Dedifferentiated amniotic fluid mesenchymal stem cell (primary cell): ENCODE measurements around the gene PRSS27.
"Not testable (repeated sequence)": the region's sequence is repeated elsewhere in the genome, so short reads cannot be mapped to it uniquely, and the experiment has no call there.

Experiments used
- DNase-seq: peaks from one replicate; pipeline ENCODE4 v3.0.0-alpha.2; 2016; ENCODE audit errors: extremely low spot score

PRSS27 gene

GRCh38 chr16:2673066-2673999 is 46.7 kb downstream of the PRSS27 start:
- peak; percentile 91 for DNase-seq

- DNase-seq = no peak
These were observed 48.3 kb downstream of the PRSS27 start for GRCh38 chr16:2671741-2672140.

- DNase-seq = not testable (repeated sequence)
These were observed 48.8 kb downstream of the PRSS27 start for GRCh38 chr16:2671193-2671592.

- not testable (repeated sequence) for DNase-seq
These were observed 50.0 kb downstream of the PRSS27 start for GRCh38 chr16:2670017-2670416.

GRCh38 chr16:2669587-2669986 is 50.4 kb downstream of the PRSS27 start:
- not testable (repeated sequence) for DNase-seq

- not testable (repeated sequence) for DNase-seq
These were observed 53.4 kb downstream of the PRSS27 start for GRCh38 chr16:2666671-2667070.

- DNase-seq = no peak
These were observed 55.4 kb downstream of the PRSS27 start for GRCh38 chr16:2664574-2664982.

GRCh38 chr16:2663553-2664546 is 56.2 kb downstream of the PRSS27 start:
- peak; percentile 42 for DNase-seq
